ENCODE results near the gene NUDC. TPM values are rescaled to one million over a fixed set of nuclear protein-coding genes. Genes with fewer than 3 reads are reported as not detected.
A peak's percentile ranks its signal among the peaks of the same experiment; 100 is the strongest.

The NUDC gene
- total RNA-seq, 2 donors from 2014 or later, result 31.3 to 33.2 TPM

GRCh38 chr1:26890467-26890796 is 31.1 kb upstream of the NUDC start:
- Histone ChIP-seq H3K4me3 (peak overlapping the region; percentile 61 to 74), H3K27ac (peak overlapping the region; percentile 81 to 95 (median 92)), H3K9me3 (no peaks in the 10 kb centered on the region), H3K36me3 (replicated peaks in 1 of 2; ENCODE audit: insufficient read depth in 1 of 2, low read depth in 2 of 2) (peaks cover 5 to 27% of the 10 kb centered on the region in 2 donors), H3K27me3 (no peaks in the 10 kb centered on the region), H3K4me1 (peaks cover 17% of the 10 kb centered on the region)
- 0 to 2% methylated on average over 9 to 12 of the region's 12 CpGs for WGBS, 2 donors
- DNase-seq, result no peak
- ATAC-seq, result peak; percentile 36
- intact Hi-C loops (cut with DNase I), result no loop called here
- no peak for TF ChIP-seq CTCF (IDR thresholded peaks at IDR 0.05)
- TF ChIP-seq POLR2A (IDR thresholded peaks at IDR 0.05), result peak in 1 of 3 donors; percentile 66

GRCh38 chr1:26894263-26894662 is 27.3 kb upstream of the NUDC start:
- H3K27me3 ChIP-seq, result no peaks in the 10 kb centered on the region
- H3K4me1 ChIP-seq, result peaks cover 16% of the 10 kb centered on the region
- ATAC-seq (no peak), DNase-seq (no peak)
- no peaks in the 10 kb centered on the region for H3K9me3 ChIP-seq
- H3K36me3 ChIP-seq (replicated peaks in 1 of 2; ENCODE audit: insufficient read depth in 1 of 2, low read depth in 2 of 2), result peaks cover 5 to 12% of the 10 kb centered on the region in 2 donors
- WGBS, 2 donors, result 93 to 97% methylated on average over 12 to 13 of the region's 13 CpGs
- no peak overlapping the region for H3K4me3 ChIP-seq
- intact Hi-C loops (cut with DNase I), result no loop called here
- no peak for TF ChIP-seq CTCF (IDR thresholded peaks at IDR 0.05)
- no peak for TF ChIP-seq POLR2A (IDR thresholded peaks at IDR 0.05)
- H3K27ac ChIP-seq, result no peak overlapping the region

- Histone ChIP-seq H3K4me3 (no peak overlapping the region), H3K36me3 (replicated peaks in 1 of 2; ENCODE audit: insufficient read depth in 1 of 2, low read depth in 2 of 2) (peaks cover 2 to 9% of the 10 kb centered on the region in 2 donors), H3K4me1 (peaks cover 20% of the 10 kb centered on the region), H3K9me3 (no peaks in the 10 kb centered on the region), H3K27ac (no peak overlapping the region), H3K27me3 (no peaks in the 10 kb centered on the region)
- intact Hi-C loops (cut with DNase I), result no loop called here
- DNase-seq, result no peak
- 88 to 94% methylated on average over 4 to 9 of the region's 9 CpGs for WGBS, 2 donors
- TF ChIP-seq POLR2A (IDR thresholded peaks at IDR 0.05) (no peak), CTCF (IDR thresholded peaks at IDR 0.05) (no peak)
- ATAC-seq, result no peak
These were observed 24.2 kb upstream of the NUDC start for GRCh38 chr1:26897351-26897750.

GRCh38 chr1:26900001-26900814 is 21.3 kb upstream of the NUDC start, which contains the start of gene GPATCH3:
GPATCH3 (minus strand) TSS chr1:26900467; CDS start chr1:26900442, 25 bp downstream.
- ATAC-seq, result peak; percentile 94
- DNase-seq, result peak; percentile 94 to 95 (median 95)
- WGBS, 2 donors, result 0 to 1% methylated on average over 15 to 50 of the region's 50 CpGs

More at GRCh38 chr1:26900001-26900814, 21.3 kb upstream of the NUDC start, which contains the start of gene GPATCH3:
- no peaks in the 10 kb centered on the region for H3K27me3 ChIP-seq
- H3K27ac ChIP-seq, result peak within 1 kb of the TSS; percentile 70 to 86 (median 80)
- H3K9me3 ChIP-seq, result no peaks in the 10 kb centered on the region
- peak within 1 kb of the TSS; percentile 78 to 98 for H3K4me3 ChIP-seq
- no peak for TF ChIP-seq CTCF (IDR thresholded peaks at IDR 0.05)
- TF ChIP-seq POLR2A (IDR thresholded peaks at IDR 0.05), result peak; percentile 34 to 86 (median 75)
- peaks cover 25% of the 10 kb centered on the region for H3K4me1 ChIP-seq
- intact Hi-C loops (cut with DNase I), result no loop called here
- H3K36me3 ChIP-seq (replicated peaks in 1 of 2; ENCODE audit: insufficient read depth in 1 of 2, low read depth in 2 of 2), result peaks cover 0 to 2% of the 10 kb centered on the region in 2 donors

All from body of pancreas (tissue), 4 donors.